K562 (cell line): ENCODE data around the gene EIF4G1. TPM values are rescaled to one million over a fixed set of nuclear protein-coding genes. Genes with fewer than 3 reads are reported as not detected.

Experiments
- ARID2 ChIP-seq: fragments of 450-650 bp; IDR thresholded peaks from 2 replicates; pipeline ENCODE4 v1.6.1; 2017; ENCODE audit warnings: antibody characterized with exemption, mild to moderate bottlenecking
- BHLHE40 ChIP-seq: IDR thresholded peaks from 2 replicates; pipeline ENCODE4 v1.6.1; 2011; ENCODE audit warnings: low read length, improper control_type of control experiment
- DEAF1 ChIP-seq: fragments of 450-650 bp; formaldehyde crosslinking; IDR thresholded peaks from 2 replicates; pipeline ENCODE4 v1.4.0; 2020; ENCODE audit warnings: mild to moderate bottlenecking, moderate library complexity
- E2F1 ChIP-seq: sonication (generic); formaldehyde crosslinking; IDR thresholded peaks from 2 replicates; pipeline ENCODE4 v1.8.1; 2023; ENCODE audit warnings: mild to moderate bottlenecking, missing genetic modification reagents, moderate library complexity
- GABPB1 ChIP-seq: sonication (generic); formaldehyde crosslinking; IDR thresholded peaks from 2 replicates; pipeline ENCODE4 v1.8.0; 2022; ENCODE audit warnings: mild to moderate bottlenecking, missing genetic modification reagents
- HINFP ChIP-seq: fragments of 450-650 bp; conservative IDR thresholded peaks from 2 replicates; pipeline ENCODE4 v1.6.1; 2016; ENCODE audit warnings: missing genetic modification characterization, low read depth, mild to moderate bottlenecking, control low read depth, missing compliant biosample characterization
- HIVEP1 ChIP-seq: fragments of 250-450 bp; sonication (Bioruptor Pico); IDR thresholded peaks from 2 replicates; pipeline ENCODE4 v1.4.0; 2020; ENCODE audit warnings: mild to moderate bottlenecking
- MCM2 ChIP-seq: fragments of 450-650 bp; IDR thresholded peaks from 2 replicates; pipeline ENCODE4 v1.6.1; 2017; ENCODE audit warnings: low read depth, mild to moderate bottlenecking
- POLR2AphosphoS5 ChIP-seq: IDR thresholded peaks from 2 replicates; pipeline ENCODE4 v1.6.1; 2011; ENCODE audit warnings: mild to moderate bottlenecking, low read depth, low read length, moderate library complexity; ENCODE audit not compliant: control insufficient read depth, insufficient read depth
- STAG1 ChIP-seq: sonication (generic); formaldehyde crosslinking; IDR thresholded peaks from 2 replicates; pipeline ENCODE4 v1.5.0; 2020; ENCODE audit warnings: missing genetic modification reagents, borderline replicate concordance
- ZNF232 ChIP-seq: sonication (generic); formaldehyde crosslinking; IDR thresholded peaks from 2 replicates; pipeline ENCODE4 v1.8.0; 2022; ENCODE audit warnings: mild to moderate bottlenecking, missing genetic modification reagents
- polyA plus RNA-seq, 8 experiments: library from polyadenylated mRNA; depleted of rRNA in 4 of 8; stranded (reverse) in 5 of 8; unstranded in 3 of 8; fragments of >200 nt; fragmentation: Nextera tagmentation in 2 of 8; fragmentation: Illumina TruSeq in 1 of 8; extraction: Ambion mirVana in 2 of 8; extraction: Trizol in 1 of 8; gene quantifications; 2 replicates each; pipeline versions ENCODE4 v1.2.1 to v1.2.3, GENCODE V29; 2011 to 2014; ENCODE audit warnings: inconsistent platforms in 1 of 8, missing spikeins in 1 of 8
- total RNA-seq, 7 experiments: library from RNA; depleted of rRNA in 6 of 7; stranded (reverse); fragments of >200 nt in 6 of 7; fragmentation: Illumina TruSeq in 2 of 7; extraction: Trizol in 2 of 7; gene quantifications; 2 replicates each; pipeline versions ENCODE4 v1.2.1 to v1.2.3, GENCODE V29; 2011 to 2021; ENCODE audit warnings: low replicate concordance in 1 of 7
- TF ChIP-seq, protein P1 (sequence below): fragments of 250-450 bp; sonication (Bioruptor Pico); IDR thresholded peaks from 2 replicates; pipeline ENCODE4 v1.8.0; 2022; ENCODE audit warnings: inconsistent platforms
- TF ChIP-seq, protein P2 (sequence below): fragments of 250-450 bp; sonication (Bioruptor Pico); IDR thresholded peaks from 2 replicates; pipeline ENCODE4 v1.4.0; 2020
- TF ChIP-seq, protein P3 (sequence below): sonication (generic); formaldehyde crosslinking; IDR thresholded peaks from 2 replicates; pipeline ENCODE4 v1.8.0; 2022; ENCODE audit warnings: missing genetic modification reagents, mild to moderate bottlenecking, moderate library complexity, borderline replicate concordance

The EIF4G1 gene
- total and polyA plus RNA-seq, 9 of the 15 experiments (the other 6 are each of a cell fraction or from before 2014, with no cell fraction given): 4.6 to 505 (median 155) TPM

GRCh38 chr3:184289426-184289938, 24.9 kb upstream of the EIF4G1 start (continued):
- TF ChIP-seq, protein P1, sequence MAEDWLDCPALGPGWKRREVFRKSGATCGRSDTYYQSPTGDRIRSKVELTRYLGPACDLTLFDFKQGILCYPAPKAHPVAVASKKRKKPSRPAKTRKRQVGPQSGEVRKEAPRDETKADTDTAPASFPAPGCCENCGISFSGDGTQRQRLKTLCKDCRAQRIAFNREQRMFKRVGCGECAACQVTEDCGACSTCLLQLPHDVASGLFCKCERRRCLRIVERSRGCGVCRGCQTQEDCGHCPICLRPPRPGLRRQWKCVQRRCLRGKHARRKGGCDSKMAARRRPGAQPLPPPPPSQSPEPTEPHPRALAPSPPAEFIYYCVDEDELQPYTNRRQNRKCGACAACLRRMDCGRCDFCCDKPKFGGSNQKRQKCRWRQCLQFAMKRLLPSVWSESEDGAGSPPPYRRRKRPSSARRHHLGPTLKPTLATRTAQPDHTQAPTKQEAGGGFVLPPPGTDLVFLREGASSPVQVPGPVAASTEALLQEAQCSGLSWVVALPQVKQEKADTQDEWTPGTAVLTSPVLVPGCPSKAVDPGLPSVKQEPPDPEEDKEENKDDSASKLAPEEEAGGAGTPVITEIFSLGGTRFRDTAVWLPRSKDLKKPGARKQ (CRISPR knock-in tag): no peak
- TF ChIP-seq ZNF232 (CRISPR knock-in tag): no peak
- TF ChIP-seq MCM2: no peak
- TF ChIP-seq E2F1 (CRISPR knock-in tag): no peak
- no peak for TF ChIP-seq BHLHE40
- TF ChIP-seq, protein P2, sequence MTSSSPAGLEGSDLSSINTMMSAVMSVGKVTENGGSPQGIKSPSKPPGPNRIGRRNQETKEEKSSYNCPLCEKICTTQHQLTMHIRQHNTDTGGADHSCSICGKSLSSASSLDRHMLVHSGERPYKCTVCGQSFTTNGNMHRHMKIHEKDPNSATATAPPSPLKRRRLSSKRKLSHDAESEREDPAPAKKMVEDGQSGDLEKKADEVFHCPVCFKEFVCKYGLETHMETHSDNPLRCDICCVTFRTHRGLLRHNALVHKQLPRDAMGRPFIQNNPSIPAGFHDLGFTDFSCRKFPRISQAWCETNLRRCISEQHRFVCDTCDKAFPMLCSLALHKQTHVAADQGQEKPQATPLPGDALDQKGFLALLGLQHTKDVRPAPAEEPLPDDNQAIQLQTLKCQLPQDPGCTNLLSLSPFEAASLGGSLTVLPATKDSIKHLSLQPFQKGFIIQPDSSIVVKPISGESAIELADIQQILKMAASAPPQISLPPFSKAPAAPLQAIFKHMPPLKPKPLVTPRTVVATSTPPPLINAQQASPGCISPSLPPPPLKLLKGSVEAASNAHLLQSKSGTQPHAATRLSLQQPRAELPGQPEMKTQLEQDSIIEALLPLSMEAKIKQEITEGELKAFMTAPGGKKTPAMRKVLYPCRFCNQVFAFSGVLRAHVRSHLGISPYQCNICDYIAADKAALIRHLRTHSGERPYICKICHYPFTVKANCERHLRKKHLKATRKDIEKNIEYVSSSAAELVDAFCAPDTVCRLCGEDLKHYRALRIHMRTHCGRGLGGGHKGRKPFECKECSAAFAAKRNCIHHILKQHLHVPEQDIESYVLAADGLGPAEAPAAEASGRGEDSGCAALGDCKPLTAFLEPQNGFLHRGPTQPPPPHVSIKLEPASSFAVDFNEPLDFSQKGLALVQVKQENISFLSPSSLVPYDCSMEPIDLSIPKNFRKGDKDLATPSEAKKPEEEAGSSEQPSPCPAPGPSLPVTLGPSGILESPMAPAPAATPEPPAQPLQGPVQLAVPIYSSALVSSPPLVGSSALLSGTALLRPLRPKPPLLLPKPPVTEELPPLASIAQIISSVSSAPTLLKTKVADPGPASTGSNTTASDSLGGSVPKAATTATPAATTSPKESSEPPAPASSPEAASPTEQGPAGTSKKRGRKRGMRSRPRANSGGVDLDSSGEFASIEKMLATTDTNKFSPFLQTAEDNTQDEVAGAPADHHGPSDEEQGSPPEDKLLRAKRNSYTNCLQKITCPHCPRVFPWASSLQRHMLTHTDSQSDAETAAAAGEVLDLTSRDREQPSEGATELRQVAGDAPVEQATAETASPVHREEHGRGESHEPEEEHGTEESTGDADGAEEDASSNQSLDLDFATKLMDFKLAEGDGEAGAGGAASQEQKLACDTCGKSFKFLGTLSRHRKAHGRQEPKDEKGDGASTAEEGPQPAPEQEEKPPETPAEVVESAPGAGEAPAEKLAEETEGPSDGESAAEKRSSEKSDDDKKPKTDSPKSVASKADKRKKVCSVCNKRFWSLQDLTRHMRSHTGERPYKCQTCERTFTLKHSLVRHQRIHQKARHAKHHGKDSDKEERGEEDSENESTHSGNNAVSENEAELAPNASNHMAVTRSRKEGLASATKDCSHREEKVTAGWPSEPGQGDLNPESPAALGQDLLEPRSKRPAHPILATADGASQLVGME (CRISPR knock-in tag): no peak
- TF ChIP-seq STAG1 (CRISPR knock-in tag): peak; percentile 81
- no peak for TF ChIP-seq POLR2AphosphoS5
- no peak for TF ChIP-seq HINFP (tag)
- TF ChIP-seq, protein P3, sequence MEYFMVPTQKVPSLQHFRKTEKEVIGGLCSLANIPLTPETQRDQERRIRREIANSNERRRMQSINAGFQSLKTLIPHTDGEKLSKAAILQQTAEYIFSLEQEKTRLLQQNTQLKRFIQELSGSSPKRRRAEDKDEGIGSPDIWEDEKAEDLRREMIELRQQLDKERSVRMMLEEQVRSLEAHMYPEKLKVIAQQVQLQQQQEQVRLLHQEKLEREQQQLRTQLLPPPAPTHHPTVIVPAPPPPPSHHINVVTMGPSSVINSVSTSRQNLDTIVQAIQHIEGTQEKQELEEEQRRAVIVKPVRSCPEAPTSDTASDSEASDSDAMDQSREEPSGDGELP: peak; percentile 72
- TF ChIP-seq GABPB1 (CRISPR knock-in tag): 0 out of 2 replicates have a peak, but pooled peaks have one; percentile 20
- no peak for TF ChIP-seq ARID2
- no peak for TF ChIP-seq HIVEP1 (CRISPR knock-in tag)
- TF ChIP-seq DEAF1 (CRISPR knock-in tag): peak; percentile 63
